Fibroblast of the aortic adventitia (primary cell): ENCODE results near the gene TRIM63. TPM values are rescaled to one million over a fixed set of nuclear protein-coding genes. Genes with fewer than 3 reads are reported as not detected.

ENCODE experiments used
- DNase-seq: peaks from one replicate; pipeline ENCODE4 v3.0.0-alpha.2; 2010; ENCODE audit warnings: low read depth
- H3K4me3 ChIP-seq: 2 replicates; pipeline ENCODE4 v1.5.1; 2011; ENCODE audit warnings: low read depth, mild to moderate bottlenecking, control low read depth, low read length, moderate library complexity
- CTCF ChIP-seq: IDR thresholded peaks from 2 replicates; pipeline ENCODE4 v1.5.1; 2011; ENCODE audit warnings: mild to moderate bottlenecking, low read length, control low read depth, inconsistent platforms; ENCODE audit not compliant: insufficient read depth
- small RNA-seq: library from RNA; depleted of rRNA; stranded (forward); fragments of <200 nt; gene quantifications from one replicate; pipeline ENCODE3, GENCODE V24; 2012
- total RNA-seq: library from RNA; depleted of rRNA; stranded (reverse); fragments of >200 nt; gene quantifications from 2 replicates; pipeline ENCODE4 v1.2.3, GENCODE V29; 2012; ENCODE audit warnings: low replicate concordance

The TRIM63 gene
- total RNA-seq, 1 donor: 0.09 TPM

GRCh38 chr1:26003262-26003661 is 64.2 kb downstream of the TRIM63 start:
- H3K4me3 ChIP-seq: no peak overlapping the region
- TF ChIP-seq CTCF: no peak
- DNase-seq: no peak

Small RNA genes lying within 50 kb of the gene (small RNA-seq; reads per million reads assigned to genes)
- gene RF00283 (not detected), gene RF00492 (not detected)

Other genes with a start within 250 kb of the TRIM63 start
- gene MTFR1L, start 247.7 kb downstream of the TRIM63 start, total RNA-seq: 44.6 and 164 TPM in 2 replicates
- gene AUNIP, start 208.2 kb downstream of the TRIM63 start, total RNA-seq: 4.8 TPM in 1 of 2 replicates, not detected in the other
- 2.8 and 6.9 TPM in 2 replicates for gene PAQR7, start 191.9 kb downstream of the TRIM63 start, total RNA-seq
- 89.5 and 137 TPM in 2 replicates for gene STMN1, start 161.2 kb downstream of the TRIM63 start, total RNA-seq
- gene PAFAH2, start 69.6 kb downstream of the TRIM63 start, total RNA-seq: 8.7 and 9.8 TPM in 2 replicates
- gene EXTL1, start 45.9 kb downstream of the TRIM63 start, total RNA-seq: 0.18 and 0.74 TPM in 2 replicates
- gene SLC30A2, start 21.5 kb downstream of the TRIM63 start, total RNA-seq: not detected in 2 replicates
- gene PDIK1L, start 44.2 kb upstream of the TRIM63 start, total RNA-seq: 5.5 and 10.1 TPM in 2 replicates
- not detected in 2 replicates for gene FAM110D, start 91.4 kb upstream of the TRIM63 start, total RNA-seq
- gene C1orf232, start 101.3 kb upstream of the TRIM63 start, total RNA-seq: not detected in 2 replicates
- gene ZNF593, start 102.3 kb upstream of the TRIM63 start, total RNA-seq: 19.4 and 42.4 TPM in 2 replicates
- not detected in 2 replicates for gene ZNF593OS, start 104.2 kb upstream of the TRIM63 start, total RNA-seq
- gene CNKSR1, start 109.9 kb upstream of the TRIM63 start, total RNA-seq: 0.27 TPM in 1 of 2 replicates, not detected in the other
- gene CATSPER4, start 123.0 kb upstream of the TRIM63 start, total RNA-seq: not detected in 2 replicates
- 5.6 and 12.9 TPM in 2 replicates for gene CEP85, start 166.6 kb upstream of the TRIM63 start, total RNA-seq
- 18.1 and 114 TPM in 2 replicates for gene SH3BGRL3, start 212.5 kb upstream of the TRIM63 start, total RNA-seq
- gene UBXN11, start 239.0 kb upstream of the TRIM63 start, total RNA-seq: 5.2 and 8.9 TPM in 2 replicates